PC-3 (cell line): ENCODE results near the gene FBXL7. TPM values are rescaled to one million over a fixed set of nuclear protein-coding genes. Genes with fewer than 3 reads are reported as not detected.

Experiments used
- ATAC-seq: fragments of 200-7000 bp; cut with Tn5 transposase; 2 replicates; pipeline ENCODE4 v1.9.1; 2020; ENCODE audit warnings: mild to moderate bottlenecking, moderate library complexity
- BruUV-seq: library from RNA; stranded (reverse); fragments of 400-500 nt; replicated peaks from 2 replicates; lab custom pipeline; 2021; lab: Mats Ljungman, UMichigan
- CTCF ChIA-PET: fragments of 300-600 bp; sonication (Branson Sonifier 250); formaldehyde crosslinking; loops from one replicate; lab custom pipeline; 2022; ENCODE audit warnings: antibody characterized with exemption; lab: Charles Lee
- POLR2A ChIA-PET: fragments of 300-600 bp; sonication (Branson Sonifier 250); formaldehyde crosslinking; loops from one replicate; lab custom pipeline; 2022; ENCODE audit warnings: antibody characterized with exemption; ENCODE audit not compliant: unreplicated experiment; lab: Charles Lee
- DNase-seq: peaks from one replicate; pipeline ENCODE4 v3.0.0-alpha.2; 2015
- H2AFZ ChIP-seq: fragments of 300-600 bp; sonication (generic); 2 replicates; pipeline ENCODE4 v1.6.0; 2016; ENCODE audit warnings: antibody characterized with exemption, low read length
- H3F3A ChIP-seq: fragments of 300-600 bp; sonication (generic); one replicate; pipeline ENCODE4 v1.6.0; 2017; ENCODE audit warnings: antibody characterized with exemption, low read length, control low read depth, mild to moderate bottlenecking; ENCODE audit not compliant: unreplicated experiment
- H3K27ac ChIP-seq: fragments of 300-600 bp; sonication (generic); 2 replicates; pipeline ENCODE4 v1.5.1; 2016; ENCODE audit warnings: mild to moderate bottlenecking, low read length
- H3K27me3 ChIP-seq: fragments of 300-600 bp; sonication (generic); 2 replicates; pipeline ENCODE4 v1.6.1; 2016; ENCODE audit warnings: low read length, mixed read lengths
- H3K36me3 ChIP-seq: fragments of 300-600 bp; sonication (generic); 2 replicates; pipeline ENCODE4 v1.6.1; 2016; ENCODE audit warnings: low read depth, mixed run types, low read length, mixed read lengths
- H3K4me1 ChIP-seq: fragments of 300-600 bp; sonication (generic); 2 replicates; pipeline ENCODE4 v1.5.1; 2016; ENCODE audit warnings: low read length; ENCODE audit not compliant: insufficient read depth
- H3K4me2 ChIP-seq: fragments of 300-600 bp; sonication (generic); 2 replicates; pipeline ENCODE4 v1.6.0; 2016; ENCODE audit warnings: low read length
- H3K4me3 ChIP-seq: fragments of 300-600 bp; sonication (generic); 2 replicates; pipeline ENCODE4 v1.5.1; 2016; ENCODE audit warnings: mild to moderate bottlenecking, low read length, mixed read lengths
- H3K79me2 ChIP-seq: fragments of 300-600 bp; sonication (generic); 2 replicates; pipeline ENCODE4 v1.6.1; 2017; ENCODE audit warnings: low read length, mixed read lengths
- H3K9ac ChIP-seq: fragments of 300-600 bp; sonication (generic); 2 replicates; pipeline ENCODE4 v1.6.0; 2016; ENCODE audit warnings: mild to moderate bottlenecking, low read length
- H3K9me2 ChIP-seq: fragments of 300-600 bp; sonication (generic); replicated peaks from 2 replicates; pipeline ENCODE4 v1.6.1; 2016; ENCODE audit warnings: mixed run types, low read length, mixed read lengths
- H3K9me3 ChIP-seq: fragments of 300-600 bp; sonication (generic); 2 replicates; pipeline ENCODE4 v1.6.1; 2016; ENCODE audit warnings: low read length, mixed read lengths
- H4K20me1 ChIP-seq: fragments of 300-600 bp; sonication (generic); 2 replicates; pipeline ENCODE4 v1.6.1; 2016; ENCODE audit warnings: low read length, mixed read lengths
- EZH2 ChIP-seq: fragments of 300-600 bp; sonication (generic); IDR thresholded peaks from one replicate; pipeline ENCODE4 v1.6.1; 2017; ENCODE audit warnings: antibody characterized with exemption, mild to moderate bottlenecking, low read length; ENCODE audit not compliant: unreplicated experiment
- EZH2phosphoT487 ChIP-seq: fragments of 300-600 bp; sonication (generic); IDR thresholded peaks from 2 replicates; pipeline ENCODE4 v1.6.1; 2018; ENCODE audit warnings: mild to moderate bottlenecking, antibody characterized with exemption, low read length, borderline replicate concordance
- intact Hi-C: fragments of 100-400 bp; cut with micrococcal nuclease; formaldehyde crosslinking; loops from 2 replicates; pipeline ENCODE4 v1.9.0; 2023
- total RNA-seq: library from RNA; depleted of rRNA; stranded (reverse); fragments of >200 nt; gene quantifications from 2 replicates; pipeline ENCODE4 v1.2.3, GENCODE V29; 2014
- TF ChIP-seq, protein P1 (sequence below): fragments of 300-600 bp; sonication (generic); conservative IDR thresholded peaks from 2 replicates; pipeline ENCODE4 v1.5.1; 2017; ENCODE audit warnings: antibody characterized with exemption, low read depth, mild to moderate bottlenecking, low read length

Gene FBXL7
- total RNA-seq, 1 experiment from 2014 or later, result 0.18 TPM

DNA sequence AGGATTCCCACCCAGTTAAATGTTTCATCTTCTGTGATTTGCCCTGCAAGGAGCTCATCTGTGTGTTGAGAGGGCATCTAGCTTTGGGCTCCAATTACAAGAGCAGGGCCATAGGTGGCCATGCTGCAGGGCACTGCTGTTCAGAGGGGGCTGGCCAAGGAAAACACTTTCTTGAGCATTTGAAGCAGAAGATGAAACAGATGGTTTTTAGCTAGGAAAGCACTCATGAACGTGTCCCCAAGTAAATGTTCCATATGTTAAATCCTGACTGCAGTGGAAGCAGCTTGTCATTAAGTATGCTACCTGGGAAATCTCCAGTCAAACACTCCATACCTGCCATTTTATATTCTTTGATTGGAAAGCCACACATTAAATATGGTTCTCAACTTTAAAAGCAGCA, 176.6 kb downstream of the FBXL7 start:
- Histone ChIP-seq H4K20me1 (no peaks in the 10 kb centered on the region), H3K79me2 (no peaks in the 10 kb centered on the region)
- CTCF ChIA-PET, result no interaction called here

DNA sequence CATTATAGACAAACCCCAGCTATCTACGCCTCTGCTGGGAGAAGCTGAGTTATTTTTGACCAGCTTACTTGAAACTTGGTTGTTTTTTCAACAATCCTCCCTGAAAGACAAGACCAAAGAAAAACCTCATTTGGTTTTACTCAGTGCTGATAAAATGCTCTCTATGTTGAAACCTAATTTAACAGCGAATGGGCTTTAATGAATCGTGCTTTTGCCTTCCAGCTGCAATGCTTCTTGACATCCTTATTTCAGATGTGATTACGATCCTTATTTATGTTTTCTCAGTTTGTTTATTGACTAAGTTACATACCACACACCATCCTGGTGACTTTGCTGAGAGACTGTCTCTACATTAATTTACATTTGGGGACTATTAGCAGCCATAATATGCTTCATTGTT, 179.2 kb downstream of the FBXL7 start:
- H3K9ac ChIP-seq, result no peak overlapping the region
- no peaks in the 10 kb centered on the region for H3K27me3 ChIP-seq
- H3K36me3 ChIP-seq, result no peaks in the 10 kb centered on the region
- peaks cover 32% of the 10 kb centered on the region for H3K9me3 ChIP-seq
- no peaks in the 10 kb centered on the region for H4K20me1 ChIP-seq
- intact Hi-C loops, result no loop called here
- H3K4me3 ChIP-seq, result no peak overlapping the region
- no peaks in the 10 kb centered on the region for H3K79me2 ChIP-seq
- H3K9me2 ChIP-seq, result no peaks in the 10 kb centered on the region
- no peaks in the 10 kb centered on the region for H3F3A ChIP-seq
- ChIA-PET POLR2A (no interaction called here), CTCF (no interaction called here)
- H3K4me1 ChIP-seq, result no peaks in the 10 kb centered on the region
- no peak overlapping the region for H3K4me2 ChIP-seq
- BruUV-seq, result no TSS peak
- H3K27ac ChIP-seq, result no peak overlapping the region
- ATAC-seq (no peak), DNase-seq (no peak)
- TF ChIP-seq EZH2phosphoT487, result no peak
- TF ChIP-seq, protein P1, sequence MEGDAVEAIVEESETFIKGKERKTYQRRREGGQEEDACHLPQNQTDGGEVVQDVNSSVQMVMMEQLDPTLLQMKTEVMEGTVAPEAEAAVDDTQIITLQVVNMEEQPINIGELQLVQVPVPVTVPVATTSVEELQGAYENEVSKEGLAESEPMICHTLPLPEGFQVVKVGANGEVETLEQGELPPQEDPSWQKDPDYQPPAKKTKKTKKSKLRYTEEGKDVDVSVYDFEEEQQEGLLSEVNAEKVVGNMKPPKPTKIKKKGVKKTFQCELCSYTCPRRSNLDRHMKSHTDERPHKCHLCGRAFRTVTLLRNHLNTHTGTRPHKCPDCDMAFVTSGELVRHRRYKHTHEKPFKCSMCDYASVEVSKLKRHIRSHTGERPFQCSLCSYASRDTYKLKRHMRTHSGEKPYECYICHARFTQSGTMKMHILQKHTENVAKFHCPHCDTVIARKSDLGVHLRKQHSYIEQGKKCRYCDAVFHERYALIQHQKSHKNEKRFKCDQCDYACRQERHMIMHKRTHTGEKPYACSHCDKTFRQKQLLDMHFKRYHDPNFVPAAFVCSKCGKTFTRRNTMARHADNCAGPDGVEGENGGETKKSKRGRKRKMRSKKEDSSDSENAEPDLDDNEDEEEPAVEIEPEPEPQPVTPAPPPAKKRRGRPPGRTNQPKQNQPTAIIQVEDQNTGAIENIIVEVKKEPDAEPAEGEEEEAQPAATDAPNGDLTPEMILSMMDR, result no peak
- TF ChIP-seq EZH2, result no peak
- H2AFZ ChIP-seq, result no peak overlapping the region

More for the DNA sequence above, 176.6 kb downstream of the FBXL7 start:
- no peak for TF ChIP-seq EZH2
- no peak for TF ChIP-seq EZH2phosphoT487
- TF ChIP-seq, protein P1, result no peak
- POLR2A ChIA-PET, result no interaction called here
- BruUV-seq, result no TSS peak
- no peak for ATAC-seq
- no peak overlapping the region for H3K27ac ChIP-seq
- peaks cover 22% of the 10 kb centered on the region for H3K9me3 ChIP-seq
- H3K36me3 ChIP-seq, result no peaks in the 10 kb centered on the region
- intact Hi-C loops, result no loop called here
- H3K4me1 ChIP-seq, result no peaks in the 10 kb centered on the region
- no peak for DNase-seq
- H3K9ac ChIP-seq, result no peak overlapping the region
- no peak overlapping the region for H2AFZ ChIP-seq
- no peaks in the 10 kb centered on the region for H3K9me2 ChIP-seq
- H3K4me2 ChIP-seq, result no peak overlapping the region
- no peaks in the 10 kb centered on the region for H3F3A ChIP-seq
- H3K27me3 ChIP-seq, result no peaks in the 10 kb centered on the region
- H3K4me3 ChIP-seq, result no peak overlapping the region

DNA sequence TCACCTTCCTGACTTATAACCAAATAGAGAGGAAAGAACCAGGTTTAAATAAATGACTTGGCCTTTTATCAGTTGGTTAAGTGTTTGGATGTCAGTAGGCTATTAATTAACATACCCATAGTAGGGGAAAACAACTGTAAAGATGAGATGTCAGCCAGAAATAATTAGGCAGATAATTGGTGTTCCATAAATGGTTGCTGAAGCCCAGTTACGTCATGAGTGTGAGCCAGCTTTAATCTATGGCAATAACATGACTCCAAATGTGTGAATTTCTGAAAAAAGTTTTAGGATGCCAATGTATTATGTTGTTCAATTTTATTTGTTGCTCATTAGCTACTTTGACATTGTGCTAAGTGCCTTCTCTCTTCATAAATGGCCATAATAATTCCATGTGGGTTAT, 180.5 kb downstream of the FBXL7 start:
- no peak overlapping the region for H2AFZ ChIP-seq
- no peaks in the 10 kb centered on the region for H3K4me1 ChIP-seq
- DNase-seq (no peak), ATAC-seq (no peak)
- no peak overlapping the region for H3K9ac ChIP-seq
- H3K9me2 ChIP-seq, result no peaks in the 10 kb centered on the region
- intact Hi-C loops, result no loop called here
- H3K4me3 ChIP-seq, result no peak overlapping the region
- no TSS peak for BruUV-seq
- no peaks in the 10 kb centered on the region for H3K79me2 ChIP-seq
- H3K9me3 ChIP-seq, result peaks cover 32% of the 10 kb centered on the region
- ChIA-PET POLR2A (no interaction called here), CTCF (no interaction called here)
- no peak overlapping the region for H3K27ac ChIP-seq
- H3K4me2 ChIP-seq, result no peak overlapping the region
- TF ChIP-seq EZH2, result no peak
- no peak for TF ChIP-seq EZH2phosphoT487
- TF ChIP-seq, protein P1, result no peak
- H3K36me3 ChIP-seq, result no peaks in the 10 kb centered on the region
- no peaks in the 10 kb centered on the region for H4K20me1 ChIP-seq
- H3K27me3 ChIP-seq, result no peaks in the 10 kb centered on the region
- no peaks in the 10 kb centered on the region for H3F3A ChIP-seq
